Natural killer cell (primary cell): ENCODE results near the gene COQ9. TPM values are rescaled to one million over a fixed set of nuclear protein-coding genes. Genes with fewer than 3 reads are reported as not detected.
"Not testable (repeated sequence)": the region's sequence is repeated elsewhere in the genome, so short reads cannot be mapped to it uniquely, and the experiment has no call there.

Source experiments
- ATAC-seq, 3 donors: fragments of 150-1000 bp in 2 of 3; fragments of 200-7000 bp in 1 of 3; cut with Tn5 transposase; 1 replicate in 1 of 3; 2 replicates in 2 of 3; pipeline ENCODE4 v1.10.0; 2021; ENCODE audit warnings: mild to moderate bottlenecking in 2 of 3, moderate library complexity in 2 of 3
- DNase-seq, 2 donors: peaks; one replicate each; pipeline versions ENCODE4 v3.0.0 to v3.0.0-alpha.2; 2013 to 2021; ENCODE audit warnings: mixed read lengths in 1 of 2
- H3K27ac ChIP-seq: one replicate; pipeline ENCODE4 v1.5.1; 2013; ENCODE audit warnings: mild to moderate bottlenecking, low read length
- H3K27me3 ChIP-seq: one replicate; pipeline ENCODE4 v1.6.1; 2013; ENCODE audit warnings: low read length; ENCODE audit not compliant: control insufficient read depth, insufficient read depth
- H3K36me3 ChIP-seq: one replicate; pipeline ENCODE4 v1.6.1; 2013; ENCODE audit warnings: low read length; ENCODE audit not compliant: control insufficient read depth, insufficient read depth
- H3K4me1 ChIP-seq: one replicate; pipeline ENCODE4 v1.6.1; 2013; ENCODE audit warnings: low read length; ENCODE audit not compliant: control insufficient read depth, insufficient read depth
- H3K4me3 ChIP-seq: one replicate; pipeline ENCODE4 v1.5.1; 2013; ENCODE audit warnings: low read length
- H3K9me3 ChIP-seq: one replicate; pipeline ENCODE4 v1.6.1; 2013; ENCODE audit warnings: low read length; ENCODE audit not compliant: control insufficient read depth, insufficient read depth
- H3K27ac Mint-ChIP-seq, 2 donors: one replicate each; pipeline ENCODE4 v1.8.0; 2022; ENCODE audit warnings: mild to moderate bottlenecking in 2 of 2, mixed read lengths in 2 of 2, moderate library complexity in 1 of 2
- H3K27me3 Mint-ChIP-seq, 2 donors: one replicate each; pipeline ENCODE4 v1.8.0; 2022; ENCODE audit warnings: low read depth in 2 of 2, mixed read lengths in 2 of 2
- H3K36me3 Mint-ChIP-seq: one replicate; pipeline ENCODE4 v1.8.0; 2022; ENCODE audit warnings: mixed read lengths
- H3K4me1 Mint-ChIP-seq, 2 donors: one replicate each; pipeline ENCODE4 v1.8.0; 2022; ENCODE audit warnings: mixed read lengths in 2 of 2
- H3K4me3 Mint-ChIP-seq: one replicate; pipeline ENCODE4 v1.8.0; 2022; ENCODE audit warnings: mild to moderate bottlenecking, moderate library complexity, mixed read lengths
- H3K9me3 Mint-ChIP-seq, 2 donors: one replicate each; pipeline ENCODE4 v1.8.0; 2022; ENCODE audit warnings: mixed read lengths in 2 of 2
- CTCF ChIP-seq: fragments of 200-600 bp; IDR thresholded peaks from one replicate; pipeline ENCODE4 v1.8.0; 2022; ENCODE audit warnings: antibody characterized with exemption
- WGBS: methylation state at CpG from one replicate; pipeline ENCODE4 v1.1.7; 2013; ENCODE audit warnings: missing lambda C conversion rate; ENCODE audit not compliant: insufficient coverage; 5-methylcytosine and 5-hydroxymethylcytosine counted together
- intact Hi-C: fragments of 100-400 bp; cut with micrococcal nuclease; formaldehyde crosslinking; loops from one replicate; pipeline ENCODE4 v1.14.2; 2022
- total RNA-seq, 4 donors: library from RNA; stranded (reverse); fragments of 120-200 nt in 1 of 4; gene quantifications; one replicate each; pipeline versions ENCODE4 v1.2.3 to v1.2.4, GENCODE V29; 2013 to 2022

COQ9 gene
- total RNA-seq = 10 to 100 TPM; 16.9 to 30.2 (median 18.3) TPM
- 29.7 TPM for total RNA-seq (2013)

GRCh38 chr16:57447186-57447962, at the start of gene COQ9, which contains the start of gene CIAPIN1:
Gene COQ9, plus strand, starts transcription at chr16:57447479. Its CDS starts 27 bp downstream, at chr16:57447506.
Gene CIAPIN1, minus strand, starts transcription at chr16:57447385. Its CDS starts 6,457 bp downstream, at chr16:57440928.
- ATAC-seq (peak; percentile 98 to 99 (median 99)), DNase-seq (peak; percentile 87 to 97)
- H3K27me3 Mint-ChIP-seq = no peaks in the 10 kb centered on the region
- H3K36me3 ChIP-seq = peaks cover 12% of the 10 kb centered on the region
- peak within 1 kb of the TSS; percentile 75 for H3K27ac ChIP-seq
- H3K4me1 Mint-ChIP-seq = peaks cover 10 to 20% of the 10 kb centered on the region in 2 donors
- intact Hi-C loops = loop anchor here (1.0 kb wide), 2 partner anchors 15 to 288 kb away; partner anchors contain the start of genes KATNB1 and POLR2C
- peaks cover 20% of the 10 kb centered on the region for H3K4me1 ChIP-seq
- H3K36me3 Mint-ChIP-seq = no peaks in the 10 kb centered on the region
- under 1% methylated on average over 65 of the region's 68 CpGs for WGBS
- H3K27ac Mint-ChIP-seq = peak within 1 kb of the TSS; percentile 77 to 89
- no peaks in the 10 kb centered on the region for H3K9me3 ChIP-seq
- H3K4me3 Mint-ChIP-seq = peak within 1 kb of the TSS; percentile 90
- H3K4me3 ChIP-seq = peak within 1 kb of the TSS; percentile 90
- no peaks in the 10 kb centered on the region for H3K9me3 Mint-ChIP-seq
- no peak for TF ChIP-seq CTCF
- H3K27me3 ChIP-seq = no peaks in the 10 kb centered on the region

- H3K9me3 ChIP-seq, H3K36me3 Mint-ChIP-seq, ATAC-seq, H3K36me3 ChIP-seq, H3K4me1 ChIP-seq, H3K4me3 Mint-ChIP-seq, intact Hi-C loops, DNase-seq, H3K4me3 ChIP-seq, H3K27ac ChIP-seq, H3K27ac Mint-ChIP-seq, H3K4me1 Mint-ChIP-seq, H3K9me3 Mint-ChIP-seq, H3K27me3 ChIP-seq, H3K27me3 Mint-ChIP-seq: not testable (repeated sequence)
- 97% methylated on average over 4 of the region's 4 CpGs for WGBS
Observed at GRCh38 chr16:57397493-57397892, 49.8 kb upstream of the COQ9 start.

- Histone ChIP-seq H3K4me3 (no peak overlapping the region), H3K27ac (no peak overlapping the region), H3K4me1 (peaks cover 4% of the 10 kb centered on the region), H3K9me3 (no peaks in the 10 kb centered on the region), H3K27me3 (no peaks in the 10 kb centered on the region), H3K36me3 (no peaks in the 10 kb centered on the region)
- Mint-ChIP-seq H3K4me3 (no peak overlapping the region), H3K27ac (no peak overlapping the region), H3K4me1 (no peaks in the 10 kb centered on the region), H3K27me3 (peaks cover 0 to 11% of the 10 kb centered on the region in 2 donors), H3K9me3 (no peaks in the 10 kb centered on the region), H3K36me3 (no peaks in the 10 kb centered on the region)
- ATAC-seq (no peak), DNase-seq (no peak)
- no peak for TF ChIP-seq CTCF
- WGBS = 81% methylated on average over 7 of the region's 7 CpGs
- intact Hi-C loops = no loop called here
Observed at GRCh38 chr16:57401943-57402640, 45.2 kb upstream of the COQ9 start.
